Thyroid gland (tissue), 4 donors: ENCODE measurements around the gene GSG1L. TPM values are rescaled to one million over a fixed set of nuclear protein-coding genes. Genes with fewer than 3 reads are reported as not detected.

Experiments
- DNase-seq, 2 donors: peaks; one replicate each; pipeline ENCODE4 v3.0.0-alpha.2; 2019
- H3K27ac ChIP-seq, 3 donors: fragments of 200-600 bp; sonication (generic); 1 replicate in 2 of 3; 2 replicates in 1 of 3; pipeline ENCODE4 v1.5.1; 2016 to 2019; ENCODE audit warnings: mild to moderate bottlenecking in 1 of 3, moderate library complexity in 1 of 3
- H3K27me3 ChIP-seq: fragments of 200-600 bp; sonication (generic); one replicate; pipeline ENCODE4 v1.5.1; 2019
- H3K36me3 ChIP-seq, 2 donors: fragments of 200-600 bp; sonication (generic); one replicate each; pipeline ENCODE4 v1.5.1; 2016 to 2019
- H3K4me1 ChIP-seq, 2 donors: fragments of 200-600 bp; sonication (generic); one replicate each; pipeline ENCODE4 v1.5.1; 2017 to 2019
- H3K4me3 ChIP-seq, 3 donors: fragments of 200-600 bp; sonication (generic); replicated peaks in 1 of 3; 1 replicate in 2 of 3; 2 replicates in 1 of 3; pipeline ENCODE4 v1.5.1; 2016; ENCODE audit warnings: mild to moderate bottlenecking in 1 of 3
- H3K9me3 ChIP-seq: fragments of 200-600 bp; sonication (generic); one replicate; pipeline ENCODE4 v1.5.1; 2017
- CTCF ChIP-seq, 6 experiments: fragments of 200-600 bp in 3 of 6; fragments of 450-650 bp in 3 of 6; sonication (generic) in 3 of 6; IDR thresholded peaks; one replicate each; pipeline ENCODE4 v1.5.1; 2016 to 2019; ENCODE audit warnings: antibody characterized with exemption in 6 of 6, mild to moderate bottlenecking in 2 of 6, inconsistent platforms in 1 of 6, moderate library complexity in 1 of 6
- POLR2A ChIP-seq, 2 donors: fragments of 450-650 bp; IDR thresholded peaks; one replicate each; pipeline ENCODE4 v1.6.1; 2017; ENCODE audit warnings: antibody characterized with exemption in 2 of 2, mild to moderate bottlenecking in 2 of 2, moderate library complexity in 1 of 2
- WGBS, 2 donors: methylation state at CpG; one replicate each; pipeline ENCODE4 v1.1.5; 2017; 5-methylcytosine and 5-hydroxymethylcytosine counted together
- intact Hi-C: fragments of 100-400 bp; cut with DNase I; formaldehyde crosslinking; loops from one replicate; pipeline ENCODE4 v1.15.1; 2023
- total RNA-seq, 4 donors: library from RNA; depleted of rRNA; stranded (reverse); fragments of >200 nt; gene quantifications; one replicate each; pipeline ENCODE4 v1.2.3, GENCODE V29; 2016

Gene GSG1L
- total RNA-seq, 4 donors from 2014 or later: not detected

- Histone ChIP-seq H3K9me3 (no peaks in the 10 kb centered on the region), H3K27ac (no peak overlapping the region), H3K4me3 (no peak overlapping the region), H3K4me1 (no peaks in the 10 kb centered on the region), H3K27me3 (no peaks in the 10 kb centered on the region), H3K36me3 (no peaks in the 10 kb centered on the region)
- TF ChIP-seq CTCF (IDR thresholded peaks at IDR 0.05) (no peak), POLR2A (IDR thresholded peaks at IDR 0.05) (no peak)
- intact Hi-C loops: no loop called here
- WGBS, 2 donors: 60 to 62% methylated on average over 4 of the region's 4 CpGs
- no peak for DNase-seq
Observed at GRCh38 chr16:27870116-27870798, 193.3 kb downstream of the GSG1L start.

GRCh38 chr16:27869411-27869810 is 194.1 kb downstream of the GSG1L start:
- DNase-seq: no peak
- intact Hi-C loops: loop anchor here (5.0 kb wide), 1 partner anchor 177 kb away; no protein-coding TSS in a partner anchor
- Histone ChIP-seq H3K4me1 (no peaks in the 10 kb centered on the region), H3K27ac (no peak overlapping the region), H3K27me3 (no peaks in the 10 kb centered on the region), H3K36me3 (no peaks in the 10 kb centered on the region), H3K9me3 (no peaks in the 10 kb centered on the region), H3K4me3 (no peak overlapping the region)
- 89 to 97% methylated on average over 1 of the region's 1 CpG for WGBS, 2 donors
- TF ChIP-seq CTCF (IDR thresholded peaks at IDR 0.05) (no peak), POLR2A (IDR thresholded peaks at IDR 0.05) (no peak)

GRCh38 chr16:27868180-27868579 is 195.3 kb downstream of the GSG1L start:
- H3K4me3 ChIP-seq: no peak overlapping the region
- H3K4me1 ChIP-seq: no peaks in the 10 kb centered on the region
- no peaks in the 10 kb centered on the region for H3K9me3 ChIP-seq
- DNase-seq: no peak
- 92 to 96% methylated on average over 7 of the region's 7 CpGs for WGBS, 2 donors
- H3K36me3 ChIP-seq: no peaks in the 10 kb centered on the region
- no peaks in the 10 kb centered on the region for H3K27me3 ChIP-seq
- TF ChIP-seq CTCF (IDR thresholded peaks at IDR 0.05) (no peak), POLR2A (IDR thresholded peaks at IDR 0.05) (no peak)
- no peak overlapping the region for H3K27ac ChIP-seq
- intact Hi-C loops: loop anchor here (5.0 kb wide), 1 partner anchor 176 kb away; no protein-coding TSS in a partner anchor

DNA sequence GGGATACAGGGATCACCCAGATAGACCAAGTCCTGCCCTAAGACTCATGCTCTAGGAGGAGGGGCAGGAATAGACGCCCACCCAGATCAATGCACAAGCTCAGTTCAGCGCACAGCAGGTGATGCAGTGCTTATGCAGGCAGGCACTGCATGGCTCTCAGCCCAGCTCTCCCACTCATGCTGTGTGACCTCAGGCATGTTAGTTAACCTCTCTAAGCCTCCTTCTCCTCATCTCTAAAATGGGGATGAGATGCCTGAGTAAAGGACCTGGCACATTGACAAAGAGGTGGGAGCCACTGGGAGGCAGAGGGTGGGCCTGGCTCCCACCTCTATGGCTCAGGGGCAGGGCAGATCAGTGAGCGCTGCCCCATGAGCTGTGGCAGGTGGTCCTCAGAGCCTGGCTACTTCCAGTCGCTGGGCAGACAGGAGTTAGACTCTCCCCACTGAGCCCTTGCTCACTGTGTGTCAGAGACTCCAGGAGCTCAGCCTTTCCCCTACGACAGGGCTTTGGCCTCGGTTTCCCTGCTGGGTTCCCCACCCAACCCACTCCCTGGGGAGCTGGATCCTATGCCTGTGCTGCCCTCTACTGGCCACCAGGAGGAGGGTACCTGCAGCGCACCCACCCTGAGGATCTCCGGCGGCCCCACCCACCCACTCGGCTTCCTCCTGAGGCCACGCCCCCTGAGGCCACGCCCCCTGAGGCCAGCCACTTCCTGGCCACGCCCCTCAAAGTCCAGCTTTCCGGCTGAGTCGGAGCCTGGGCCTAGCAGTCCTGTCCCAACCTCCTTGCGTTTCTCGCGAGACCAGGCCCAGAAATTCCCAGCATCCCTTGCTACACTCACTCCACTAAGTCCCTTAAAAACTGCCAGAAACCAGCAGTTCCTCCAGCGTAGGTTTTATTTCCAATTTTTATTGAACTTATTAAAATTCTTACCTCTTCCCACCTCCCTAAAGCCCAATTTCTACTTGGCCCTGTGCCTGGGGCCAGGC is 196.1 kb downstream of the GSG1L start:
- no peaks in the 10 kb centered on the region for H3K4me1 ChIP-seq
- no peaks in the 10 kb centered on the region for H3K27me3 ChIP-seq
- no peaks in the 10 kb centered on the region for H3K9me3 ChIP-seq
- no peak for TF ChIP-seq POLR2A (IDR thresholded peaks at IDR 0.05)
- TF ChIP-seq CTCF (IDR thresholded peaks at IDR 0.05): peak; percentile 19 to 72 (median 48)
- H3K27ac ChIP-seq: no peak overlapping the region
- H3K4me3 ChIP-seq: no peak overlapping the region
- 32 to 36% methylated on average over 15 to 19 of the region's 19 CpGs for WGBS, 2 donors
- intact Hi-C loops: loop anchor here (5.0 kb wide), 1 partner anchor 175 kb away; no protein-coding TSS in a partner anchor
- DNase-seq: peak; percentile 75 to 77
- H3K36me3 ChIP-seq: no peaks in the 10 kb centered on the region
